NCI-H446 treated with DMSO at 0.1 percent for 48 hours (cell line): ENCODE measurements around the gene ACVR2A.

Experiments
- DNase-seq: peaks from one replicate; lab custom pipeline; 2025; lab: John Stamatoyannopoulos, UW

Gene ACVR2A

GRCh38 chr2:147844697-147845410, at the start of gene ACVR2A:
ACVR2A (plus strand) TSS chr2:147845029; CDS start chr2:147845153, 124 bp downstream.
- peak; percentile 53 for DNase-seq

- no peak for DNase-seq
Observed at GRCh38 chr2:147800316-147800715, 44.5 kb upstream of the ACVR2A start.

GRCh38 chr2:147806846-147807245, 38.0 kb upstream of the ACVR2A start:
- no peak for DNase-seq

- DNase-seq: no peak
Observed at GRCh38 chr2:147808520-147808919, 36.3 kb upstream of the ACVR2A start.

- no peak for DNase-seq
Observed at GRCh38 chr2:147810883-147811765, 33.7 kb upstream of the ACVR2A start.

GRCh38 chr2:147818741-147819140, 26.1 kb upstream of the ACVR2A start:
- no peak for DNase-seq

GRCh38 chr2:147824620-147825019, 20.2 kb upstream of the ACVR2A start:
- DNase-seq: no peak

GRCh38 chr2:147826278-147827087, 18.3 kb upstream of the ACVR2A start:
- DNase-seq: no peak

GRCh38 chr2:147827088-147827375, 17.8 kb upstream of the ACVR2A start:
- no peak for DNase-seq

GRCh38 chr2:147829106-147829505, 15.7 kb upstream of the ACVR2A start:
- DNase-seq: peak; percentile 43

- DNase-seq: no peak
Observed at GRCh38 chr2:147836099-147836498, 8.7 kb upstream of the ACVR2A start.

- no peak for DNase-seq
Observed at GRCh38 chr2:147843391-147843863, 1.4 kb upstream of the ACVR2A start.

- DNase-seq: peak; percentile 77
Observed at GRCh38 chr2:147843864-147844696, 749 bp upstream of the ACVR2A start.

- DNase-seq: no peak
Observed at GRCh38 chr2:147845411-147845971, 662 bp downstream of the ACVR2A start.

GRCh38 chr2:147846412-147847081, 1.7 kb downstream of the ACVR2A start:
- DNase-seq: no peak

GRCh38 chr2:147847746-147848391, 3.0 kb downstream of the ACVR2A start:
- no peak for DNase-seq

- no peak for DNase-seq
Observed at GRCh38 chr2:147850838-147851237, 6.0 kb downstream of the ACVR2A start.

- no peak for DNase-seq
Observed at GRCh38 chr2:147851244-147851930, 6.6 kb downstream of the ACVR2A start.

- no peak for DNase-seq
Observed at GRCh38 chr2:147854557-147855134, 9.8 kb downstream of the ACVR2A start.
